AG04450 (cell line): ENCODE data around the gene PACRG. TPM values are rescaled to one million over a fixed set of nuclear protein-coding genes. Genes with fewer than 3 reads are reported as not detected.

Source experiments
- CTCF ChIA-PET: fragments of 300-600, 350-600 bp; formaldehyde crosslinking; extraction: SDS; loops from one replicate; lab custom pipeline; 2022; ENCODE audit warnings: antibody characterized with exemption, inconsistent platforms; lab: Charles Lee
- POLR2A ChIA-PET: fragments of 350-600 bp; formaldehyde crosslinking; extraction: SDS; loops from one replicate; lab custom pipeline; 2021; ENCODE audit warnings: antibody characterized with exemption, inconsistent platforms; lab: Yijun Ruan, JAX
- DNase-seq: peaks from one replicate; pipeline ENCODE4 v3.0.0-alpha.2; 2011; ENCODE audit warnings: low read depth, low spot score
- H3K27ac ChIP-seq: one replicate; pipeline ENCODE4 v1.5.1; 2012; ENCODE audit warnings: low read depth, low read length, control low read depth
- H3K27me3 ChIP-seq: one replicate; pipeline ENCODE4 v1.6.0; 2012; ENCODE audit warnings: low read length; ENCODE audit not compliant: control insufficient read depth, insufficient read depth
- H3K4me3 ChIP-seq: 2 replicates; pipeline ENCODE4 v1.5.1; 2011; ENCODE audit warnings: mild to moderate bottlenecking, low read depth, low read length, control low read depth
- H3K9me3 ChIP-seq: 2 replicates; pipeline ENCODE4 v1.5.1; 2012; ENCODE audit warnings: low read length; ENCODE audit not compliant: control insufficient read depth, insufficient read depth
- polyA plus RNA-seq: library from polyadenylated mRNA; depleted of rRNA; stranded (reverse); fragments of >200 nt; gene quantifications from 2 replicates; pipeline ENCODE4 v1.2.3, GENCODE V29; 2011
- TF ChIP-seq, protein P1 (sequence below): IDR thresholded peaks from 2 replicates; pipeline ENCODE4 v1.5.1; 2011; ENCODE audit warnings: low read depth, low read length, control low read depth, inconsistent platforms

PACRG gene
- polyA plus RNA-seq, 1 experiment: not detected

DNA sequence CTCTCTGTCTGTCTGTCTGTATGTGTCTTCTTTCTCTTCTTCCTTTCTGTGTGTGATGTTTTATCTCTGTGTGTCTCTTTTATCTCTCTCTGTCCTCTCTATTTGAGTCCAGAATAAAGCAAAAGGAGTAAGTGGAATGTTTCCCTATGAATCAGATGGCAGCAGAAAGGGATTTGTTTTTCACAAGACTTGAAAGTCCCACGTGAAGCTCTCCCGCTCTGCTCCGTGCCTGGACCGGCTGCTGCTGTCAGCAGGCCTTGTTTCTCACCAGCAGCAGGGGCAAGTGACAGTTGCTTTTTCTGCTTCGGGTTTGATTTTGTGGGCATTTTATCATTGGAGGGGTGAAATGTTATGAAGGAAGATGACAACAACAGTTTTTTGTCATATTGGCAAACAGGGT is 212.7 kb downstream of the PACRG start:
- TF ChIP-seq, protein P1, sequence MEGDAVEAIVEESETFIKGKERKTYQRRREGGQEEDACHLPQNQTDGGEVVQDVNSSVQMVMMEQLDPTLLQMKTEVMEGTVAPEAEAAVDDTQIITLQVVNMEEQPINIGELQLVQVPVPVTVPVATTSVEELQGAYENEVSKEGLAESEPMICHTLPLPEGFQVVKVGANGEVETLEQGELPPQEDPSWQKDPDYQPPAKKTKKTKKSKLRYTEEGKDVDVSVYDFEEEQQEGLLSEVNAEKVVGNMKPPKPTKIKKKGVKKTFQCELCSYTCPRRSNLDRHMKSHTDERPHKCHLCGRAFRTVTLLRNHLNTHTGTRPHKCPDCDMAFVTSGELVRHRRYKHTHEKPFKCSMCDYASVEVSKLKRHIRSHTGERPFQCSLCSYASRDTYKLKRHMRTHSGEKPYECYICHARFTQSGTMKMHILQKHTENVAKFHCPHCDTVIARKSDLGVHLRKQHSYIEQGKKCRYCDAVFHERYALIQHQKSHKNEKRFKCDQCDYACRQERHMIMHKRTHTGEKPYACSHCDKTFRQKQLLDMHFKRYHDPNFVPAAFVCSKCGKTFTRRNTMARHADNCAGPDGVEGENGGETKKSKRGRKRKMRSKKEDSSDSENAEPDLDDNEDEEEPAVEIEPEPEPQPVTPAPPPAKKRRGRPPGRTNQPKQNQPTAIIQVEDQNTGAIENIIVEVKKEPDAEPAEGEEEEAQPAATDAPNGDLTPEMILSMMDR: no peak
- no peak overlapping the region for H3K27ac ChIP-seq
- no peak overlapping the region for H3K4me3 ChIP-seq
- no peak for DNase-seq
- peaks cover 7% of the 10 kb centered on the region for H3K9me3 ChIP-seq
- no peaks in the 10 kb centered on the region for H3K27me3 ChIP-seq
- ChIA-PET POLR2A (no interaction called here), CTCF (no interaction called here)

DNA sequence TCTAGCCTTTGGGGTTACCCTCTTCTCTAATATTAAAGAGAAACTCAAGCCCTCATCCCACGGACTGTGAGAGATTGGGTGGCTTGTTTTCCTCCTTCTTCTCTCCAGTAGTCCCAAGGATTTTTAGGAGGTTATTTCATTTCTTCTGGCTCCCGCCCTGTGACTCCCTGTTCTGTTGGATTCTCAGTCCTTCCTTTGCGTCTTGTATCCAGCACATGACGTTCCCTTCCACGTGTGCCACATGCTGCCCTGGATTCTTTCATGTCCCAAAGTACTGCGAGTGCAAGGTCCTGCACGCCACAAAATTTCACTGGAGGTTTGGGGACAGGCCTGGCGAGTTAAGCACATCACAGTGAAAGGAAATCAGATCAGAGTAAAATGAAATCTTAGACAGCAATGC is 213.4 kb downstream of the PACRG start:
- no peak for DNase-seq
- H3K4me3 ChIP-seq: no peak overlapping the region
- POLR2A ChIA-PET: no interaction called here

DNA sequence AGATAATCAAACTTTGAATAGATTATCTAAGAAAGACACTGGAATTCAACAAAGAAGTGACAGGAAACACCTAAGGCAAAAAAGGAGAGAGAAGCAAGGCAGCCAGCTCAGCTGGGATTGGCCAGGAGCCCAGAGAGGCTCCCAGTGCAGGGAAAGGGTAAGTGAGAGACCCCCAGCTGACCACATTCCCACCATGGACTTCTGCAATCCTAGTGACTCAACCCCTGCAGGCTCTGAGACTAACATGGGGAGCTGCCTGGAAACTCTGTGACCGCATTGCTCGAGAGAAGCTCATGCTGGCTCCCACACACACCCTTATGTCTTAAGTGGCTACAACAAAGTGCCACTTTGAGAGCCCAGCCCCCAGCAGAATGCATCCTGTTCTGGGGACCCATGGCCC is 215.1 kb downstream of the PACRG start:
- no peaks in the 10 kb centered on the region for H3K27me3 ChIP-seq
- TF ChIP-seq, protein P1: no peak
- H3K9me3 ChIP-seq: peaks cover 7% of the 10 kb centered on the region
- no peak overlapping the region for H3K4me3 ChIP-seq
- ChIA-PET POLR2A (no interaction called here), CTCF (no interaction called here)
- peak overlapping the region; percentile 13 for H3K27ac ChIP-seq
- DNase-seq: peak; percentile 47

More for the DNA sequence above, 213.4 kb downstream of the PACRG start:
- Histone ChIP-seq H3K27me3 (no peaks in the 10 kb centered on the region), H3K9me3 (peaks cover 7% of the 10 kb centered on the region), H3K27ac (no peak overlapping the region)
- TF ChIP-seq, protein P1: no peak
- CTCF ChIA-PET: no interaction called here

DNA sequence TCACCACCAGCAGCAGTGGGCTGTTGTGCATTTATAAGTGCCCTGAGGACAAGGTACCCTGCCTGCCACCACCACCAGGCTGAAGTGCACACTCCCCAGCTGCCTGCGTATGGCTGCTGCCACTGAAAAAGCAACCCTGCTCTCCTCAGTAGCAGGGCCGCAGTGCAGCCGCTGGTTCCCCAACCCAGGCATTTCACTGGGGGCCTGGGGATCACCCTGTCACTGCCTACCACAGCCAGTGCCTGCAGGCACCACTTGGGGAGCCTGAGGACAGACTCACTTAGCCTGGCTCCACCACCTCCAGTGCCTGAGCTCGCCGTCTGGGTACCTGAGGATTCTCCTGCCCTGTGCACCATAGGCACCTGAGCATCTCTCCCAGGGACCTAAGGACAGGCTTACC is 215.6 kb downstream of the PACRG start:
- ChIA-PET CTCF (no interaction called here), POLR2A (no interaction called here)
- no peak overlapping the region for H3K4me3 ChIP-seq
- peak overlapping the region; percentile 13 for H3K27ac ChIP-seq
- TF ChIP-seq, protein P1: no peak
- no peaks in the 10 kb centered on the region for H3K27me3 ChIP-seq
- DNase-seq: no peak
- peaks cover 7% of the 10 kb centered on the region for H3K9me3 ChIP-seq

DNA sequence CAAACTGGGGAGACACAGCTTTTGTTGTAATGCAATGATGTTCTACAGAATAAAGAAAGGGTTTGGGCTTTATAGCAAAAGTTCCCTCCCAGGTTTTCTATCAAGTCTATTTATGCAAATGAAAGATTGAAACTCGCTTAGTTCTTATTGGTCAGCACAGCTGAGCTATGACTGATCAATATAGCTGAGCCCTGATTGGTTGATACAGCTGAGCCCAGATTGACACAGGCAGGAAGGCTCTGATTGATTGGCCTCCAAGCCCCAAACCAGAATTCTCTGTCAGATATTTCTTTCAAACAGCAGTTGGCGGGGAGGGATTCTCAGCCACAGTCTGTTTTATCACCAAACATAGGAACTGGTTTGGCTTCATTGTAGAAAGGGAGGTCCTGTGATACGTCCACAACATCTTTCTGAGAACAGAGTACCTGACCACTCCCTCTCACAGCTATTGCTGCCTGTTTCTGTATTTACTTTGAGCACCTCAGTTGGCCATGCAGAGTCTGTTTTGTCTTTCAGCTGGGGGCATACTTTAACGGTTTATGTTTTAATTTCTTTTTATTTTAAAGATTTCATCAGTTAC is 223.5 kb downstream of the PACRG start:
- no peak overlapping the region for H3K27ac ChIP-seq
- POLR2A ChIA-PET: no interaction called here
- TF ChIP-seq, protein P1: no peak
- CTCF ChIA-PET: no interaction called here
- H3K27me3 ChIP-seq: no peaks in the 10 kb centered on the region
- no peaks in the 10 kb centered on the region for H3K9me3 ChIP-seq
- no peak for DNase-seq
- H3K4me3 ChIP-seq: no peak overlapping the region
